HepG2 (cell line): ENCODE measurements around the gene CYB5A. TPM values are rescaled to one million over a fixed set of nuclear protein-coding genes. Genes with fewer than 3 reads are reported as not detected.
A peak's percentile ranks its signal among the peaks of the same experiment; 100 is the strongest.

Experiments
- ATF5 ChIP-seq: sonication (generic); formaldehyde crosslinking; IDR thresholded peaks from 2 replicates; pipeline ENCODE4 v1.4.0; 2020; ENCODE audit warnings: mild to moderate bottlenecking, low read depth, missing genetic modification reagents
- DBP ChIP-seq: sonication (generic); formaldehyde crosslinking; IDR thresholded peaks from 2 replicates; pipeline ENCODE4 v1.4.0; 2020; ENCODE audit warnings: missing genetic modification reagents; ENCODE audit errors: not compliant biosample characterization
- IRF9 ChIP-seq: sonication (generic); formaldehyde crosslinking; IDR thresholded peaks from 2 replicates; pipeline ENCODE4 v1.8.0; 2022; ENCODE audit warnings: missing genetic modification reagents, mild to moderate bottlenecking, borderline replicate concordance
- IRX3 ChIP-seq: sonication (generic); formaldehyde crosslinking; IDR thresholded peaks from 2 replicates; pipeline ENCODE4 v1.8.1; 2023; ENCODE audit warnings: mild to moderate bottlenecking, low read depth, missing genetic modification reagents, borderline replicate concordance
- LCORL ChIP-seq, 2 experiments: fragments of 450-650 bp in 1 of 2; sonication (generic) in 1 of 2; formaldehyde crosslinking in 1 of 2; IDR thresholded peaks; 2 replicates each; pipeline versions ENCODE4 v1.5.0 to v1.6.1; 2017 to 2020; ENCODE audit warnings: antibody characterized with exemption in 1 of 2, missing genetic modification reagents in 1 of 2
- NKX3-1 ChIP-seq: sonication (generic); formaldehyde crosslinking; IDR thresholded peaks from 2 replicates; pipeline ENCODE4 v1.5.0; 2020; ENCODE audit warnings: missing genetic modification reagents
- PAXIP1 ChIP-seq: sonication (generic); formaldehyde crosslinking; conservative IDR thresholded peaks from 2 replicates; pipeline ENCODE4 v1.4.0; 2020; ENCODE audit warnings: mild to moderate bottlenecking, missing genetic modification reagents, moderate library complexity
- SATB2 ChIP-seq: sonication (generic); formaldehyde crosslinking; IDR thresholded peaks from 2 replicates; pipeline ENCODE4 v1.5.0; 2020; ENCODE audit warnings: missing genetic modification reagents
- SIX1 ChIP-seq: sonication (generic); formaldehyde crosslinking; IDR thresholded peaks from 2 replicates; pipeline ENCODE4 v1.4.0; 2020; ENCODE audit warnings: missing genetic modification reagents, borderline replicate concordance
- SNAPC2 ChIP-seq: sonication (generic); formaldehyde crosslinking; IDR thresholded peaks from 2 replicates; pipeline ENCODE4 v1.8.1; 2022; ENCODE audit warnings: mild to moderate bottlenecking, missing genetic modification reagents
- SOX13 ChIP-seq, 3 experiments: fragments of 450-650 bp in 1 of 3; sonication (generic) in 1 of 3; formaldehyde crosslinking in 1 of 3; IDR thresholded peaks in 2 of 3; conservative IDR thresholded peaks in 1 of 3; 2 replicates each; pipeline versions ENCODE4 v1.5.0 to v1.6.1; 2016 to 2020; ENCODE audit warnings: antibody characterized with exemption in 1 of 3, mild to moderate bottlenecking in 1 of 3, missing compliant biosample characterization in 1 of 3, missing genetic modification reagents in 1 of 3, moderate library complexity in 1 of 3
- SUZ12 ChIP-seq: fragments of 150-350 bp; IDR thresholded peaks from 2 replicates; pipeline ENCODE4 v1.6.1; 2014; ENCODE audit warnings: low read depth, low read length
- ZBTB1 ChIP-seq: sonication (generic); formaldehyde crosslinking; IDR thresholded peaks from 2 replicates; pipeline ENCODE4 v1.4.0; 2020; ENCODE audit warnings: missing genetic modification reagents, borderline replicate concordance
- ZBTB10 ChIP-seq: sonication (generic); formaldehyde crosslinking; IDR thresholded peaks from 2 replicates; pipeline ENCODE4 v1.4.0; 2020; ENCODE audit warnings: missing genetic modification reagents, borderline replicate concordance
- ZBTB25 ChIP-seq: IDR thresholded peaks from 2 replicates; pipeline ENCODE4 v1.6.1; 2018; ENCODE audit warnings: missing genetic modification reagents
- polyA plus RNA-seq, 8 experiments: library from polyadenylated mRNA; depleted of rRNA in 3 of 8; stranded (reverse) in 7 of 8; unstranded in 1 of 8; fragments of >200 nt; fragmentation: Illumina TruSeq in 4 of 8; extraction: Trizol in 4 of 8; gene quantifications; 2 replicates each; pipeline versions ENCODE4 v1.2.1 to v1.2.3, GENCODE V29; 2011 to 2016; ENCODE audit warnings: low read depth in 4 of 8, missing spikeins in 1 of 8, mixed read lengths in 1 of 8; ENCODE audit not compliant: insufficient read depth in 1 of 8
- total RNA-seq, 5 experiments: library from RNA; depleted of rRNA; stranded (reverse); fragments of >200 nt; fragmentation: Illumina TruSeq; extraction: Trizol; gene quantifications; 2 replicates each; pipeline ENCODE4 v1.2.3, GENCODE V29; 2016; ENCODE audit warnings: low read depth in 1 of 5

The CYB5A gene
- total and polyA plus RNA-seq, 2 of the 13 experiments (the other 11 are each of a cell fraction or from before 2014, with no cell fraction given), result 215 to 356 TPM

- TF ChIP-seq ZBTB10 (CRISPR knock-in tag), result no peak
- TF ChIP-seq IRF9 (CRISPR knock-in tag), result no peak
- TF ChIP-seq IRX3 (CRISPR knock-in tag), result 0 out of 2 replicates have a peak, but pooled peaks have one; percentile 32
- 0 out of 2 replicates have a peak, but pooled peaks have one; percentile 60 for TF ChIP-seq SATB2 (CRISPR knock-in tag)
- TF ChIP-seq ZBTB1, result no peak
- TF ChIP-seq DBP (CRISPR knock-in tag), result peak; percentile 80
- 0 out of 2 replicates have a peak, but pooled peaks have one; percentile 77 for TF ChIP-seq NKX3-1
- TF ChIP-seq SOX13 (IDR thresholded peaks at IDR 0.05), result peak; percentile 74
- TF ChIP-seq SOX13 (CRISPR knock-in tag; conservative IDR thresholded peaks at IDR 0.05 in 1 of 2, IDR thresholded peaks at IDR 0.05 in 1 of 2), result peak in 1 of 2 experiments; percentile 93; a peak in 2 of 4 replicates
- TF ChIP-seq ATF5, result no peak
- TF ChIP-seq SIX1, result peak; percentile 81; the same call in 1 of the 2 replicates
- peak; percentile 99 for TF ChIP-seq PAXIP1 (CRISPR knock-in tag)
- peak; percentile 65; the same call in 1 of the 2 replicates for TF ChIP-seq ZBTB25 (CRISPR knock-in tag)
- TF ChIP-seq LCORL (IDR thresholded peaks at IDR 0.05), result no peak
- TF ChIP-seq LCORL (CRISPR knock-in tag; IDR thresholded peaks at IDR 0.05), result peak; percentile 75
- 0 out of 2 replicates have a peak, but pooled peaks have one; percentile 42 for TF ChIP-seq SNAPC2 (CRISPR knock-in tag)
- TF ChIP-seq SUZ12, result no peak
These were observed 57.2 kb downstream of the CYB5A start (continued) for GRCh38 chr18:74234326-74235171.
